Stimulated activated CD8-positive, alpha-beta memory T cell treated with anti-CD3 and anti-CD28 coated beads, Interleukin-15, amount 100 ng/mL, for 24 hours (primary cell): Measurements from ENCODE around the gene CYP1B1.
A peak's percentile ranks its signal among the peaks of the same experiment; 100 is the strongest.
"Not testable (repeated sequence)": the region's sequence is repeated elsewhere in the genome, so short reads cannot be mapped to it uniquely, and the experiment has no call there.

Experiments used
- DNase-seq: peaks from one replicate; pipeline ENCODE4 v3.0.0-alpha.2; 2020; ENCODE audit warnings: low read depth

CYP1B1 gene

DNA sequence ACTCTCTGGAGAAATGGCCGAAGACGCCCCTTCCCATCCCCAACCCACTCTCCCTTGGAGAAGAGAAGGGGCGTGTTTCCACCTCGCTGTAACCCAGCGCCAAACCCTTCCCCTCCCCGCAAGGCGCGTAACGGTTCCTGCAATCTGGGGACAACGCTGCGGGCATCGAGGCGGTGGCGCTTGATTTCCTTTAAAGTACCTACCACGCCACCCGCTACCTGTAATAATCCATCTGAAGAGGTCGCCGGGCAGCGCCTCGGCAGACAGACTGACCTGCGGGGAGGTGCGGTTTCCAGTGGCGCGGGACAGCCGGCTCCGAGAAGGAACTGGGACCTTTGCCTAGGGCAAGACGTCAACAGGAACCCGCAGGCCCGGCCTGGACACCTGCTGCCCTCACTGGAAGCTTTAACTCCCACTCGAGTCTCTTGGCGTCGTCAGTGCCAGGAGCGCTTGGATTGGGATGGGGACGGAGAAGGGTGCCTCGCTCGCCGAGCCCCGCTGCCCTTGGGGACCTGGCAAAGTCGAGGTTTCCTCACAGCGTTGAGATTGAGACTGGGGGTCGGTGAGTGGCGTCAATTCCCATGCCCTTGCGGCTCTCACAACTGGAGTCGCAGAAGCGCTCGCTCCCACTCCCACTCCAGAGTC lies at the start of gene CYP1B1:
TSS of gene CYP1B1 (minus strand) at position 645 of the 645 bp plus-strand sequence. CDS start 763 bp downstream, outside the sequence.
- DNase-seq, result no peak

GRCh38 chr2:38125007-38125406 lies 49.1 kb upstream of the CYP1B1 start:
- no peak for DNase-seq

DNA sequence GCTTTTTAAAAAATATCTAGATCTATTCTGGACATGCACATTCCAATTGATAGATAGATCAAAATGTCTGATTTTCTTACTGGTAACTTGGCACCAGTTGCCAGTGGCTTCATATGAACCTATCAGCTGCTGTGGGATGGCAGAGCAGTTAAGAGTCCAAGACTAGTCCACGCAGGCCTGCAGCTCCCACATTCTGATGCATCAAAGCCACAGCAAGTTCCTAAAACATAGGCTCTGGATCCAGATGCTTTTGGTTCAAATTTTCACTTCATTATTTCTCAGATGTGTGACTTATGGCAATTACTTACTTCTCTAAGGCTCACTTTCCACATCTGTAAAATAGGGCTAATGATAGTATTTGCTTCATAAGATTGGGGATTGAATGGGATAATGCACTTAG lies 48.0 kb upstream of the CYP1B1 start:
- DNase-seq, result no peak

GRCh38 chr2:38122344-38122743 lies 46.4 kb upstream of the CYP1B1 start:
- DNase-seq, result no peak

DNA sequence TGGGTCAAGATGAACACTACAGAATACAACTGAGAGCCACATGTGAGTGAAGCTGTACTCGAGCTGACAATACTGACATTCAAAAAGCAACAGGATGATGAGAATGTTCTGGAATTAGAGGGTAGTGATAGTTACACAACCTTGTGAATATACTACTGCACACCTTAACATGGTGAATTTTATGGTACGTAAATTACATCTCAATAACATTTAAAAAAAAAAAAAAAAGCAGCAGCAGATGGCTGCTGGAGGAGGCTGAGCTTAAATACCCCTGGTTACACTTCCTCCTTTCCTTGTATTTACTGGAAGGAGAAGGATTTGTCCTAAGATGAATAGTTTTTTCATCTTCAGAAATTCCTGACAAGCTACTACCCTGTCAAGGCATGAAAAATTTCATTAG lies 45.5 kb upstream of the CYP1B1 start:
- DNase-seq, result no peak

GRCh38 chr2:38120829-38121228 lies 44.9 kb upstream of the CYP1B1 start:
- no peak for DNase-seq

- no peak for DNase-seq
Measured at GRCh38 chr2:38120264-38120592, 44.3 kb upstream of the CYP1B1 start.

DNA sequence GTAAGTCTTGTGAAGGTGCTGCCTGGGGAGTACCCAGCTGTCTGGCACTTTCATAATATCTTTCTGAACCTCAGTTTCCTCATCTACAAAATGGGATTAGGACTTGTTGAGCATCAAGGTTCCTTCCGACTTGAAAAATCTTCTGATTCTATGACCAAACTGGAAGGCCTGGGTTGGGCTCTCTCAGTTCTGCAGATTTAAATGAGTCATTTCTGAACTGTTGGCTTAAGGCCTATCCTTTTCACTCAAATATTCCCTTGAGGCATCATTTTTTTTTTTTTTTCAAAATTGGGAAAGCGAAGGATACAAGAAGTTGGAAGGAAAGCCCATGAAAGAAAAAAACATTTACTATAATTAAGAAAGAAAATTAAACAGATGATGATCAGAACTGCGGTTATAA lies 40.8 kb upstream of the CYP1B1 start:
- no peak for DNase-seq

GRCh38 chr2:38115216-38116032 lies 39.5 kb upstream of the CYP1B1 start:
- peak; percentile 36 for DNase-seq

DNA sequence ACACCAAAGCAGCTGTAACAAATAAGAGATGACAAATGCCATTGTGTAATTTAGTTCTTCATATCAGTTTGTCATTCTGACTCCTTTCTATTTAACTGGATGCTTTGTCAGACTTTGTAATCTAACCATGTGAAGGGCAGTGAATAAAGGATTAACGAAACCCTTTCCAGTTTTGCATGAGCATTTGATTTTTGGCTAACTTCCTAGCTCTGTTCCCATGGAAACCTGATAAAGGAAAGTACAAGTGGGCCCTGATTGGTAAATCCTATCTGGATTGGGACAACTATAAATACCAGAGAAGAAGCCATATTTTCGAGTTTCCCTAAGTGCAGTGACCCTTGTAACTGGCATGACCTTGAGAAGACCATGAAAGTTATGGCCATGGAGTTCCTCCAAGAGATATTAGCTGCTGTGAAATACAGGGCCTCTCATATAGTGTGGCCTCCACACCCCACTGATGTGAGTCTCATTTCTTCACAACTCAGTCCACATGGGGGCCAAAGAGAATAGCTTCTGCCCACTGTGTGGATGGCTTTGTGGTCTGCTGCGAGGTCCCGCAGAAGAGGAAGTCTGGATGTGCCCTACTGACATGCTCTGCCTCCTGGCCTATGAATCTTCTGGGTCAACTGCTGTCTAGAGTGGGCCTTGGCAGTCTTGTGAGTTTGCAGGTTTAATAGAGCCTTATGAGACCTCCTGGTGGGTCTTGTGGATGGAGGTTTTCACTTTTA lies 38.2 kb upstream of the CYP1B1 start:
- DNase-seq, result no peak

GRCh38 chr2:38113051-38113450 lies 37.1 kb upstream of the CYP1B1 start:
- DNase-seq, result no peak

DNA sequence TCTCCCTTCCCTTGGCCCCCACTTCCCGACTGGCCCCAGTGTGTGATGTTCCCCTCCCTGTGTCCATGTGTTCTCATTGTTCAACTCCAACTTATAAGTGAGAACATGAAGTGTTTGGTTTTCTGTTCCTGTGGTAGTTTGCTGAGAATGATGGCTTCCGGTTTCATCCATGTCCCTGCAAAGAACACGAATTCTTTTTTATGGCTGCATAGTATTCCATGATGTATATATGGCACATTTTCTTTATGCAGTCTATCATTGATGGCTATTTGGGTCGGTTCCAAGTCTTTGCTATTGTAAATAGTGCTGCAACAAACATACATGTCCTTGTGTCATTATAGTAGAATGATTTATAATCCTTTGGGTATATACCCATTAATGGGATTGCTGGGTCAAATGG lies 35.4 kb upstream of the CYP1B1 start:
- not testable (repeated sequence) for DNase-seq

GRCh38 chr2:38109732-38110181 lies 33.8 kb upstream of the CYP1B1 start:
- no peak for DNase-seq

DNA sequence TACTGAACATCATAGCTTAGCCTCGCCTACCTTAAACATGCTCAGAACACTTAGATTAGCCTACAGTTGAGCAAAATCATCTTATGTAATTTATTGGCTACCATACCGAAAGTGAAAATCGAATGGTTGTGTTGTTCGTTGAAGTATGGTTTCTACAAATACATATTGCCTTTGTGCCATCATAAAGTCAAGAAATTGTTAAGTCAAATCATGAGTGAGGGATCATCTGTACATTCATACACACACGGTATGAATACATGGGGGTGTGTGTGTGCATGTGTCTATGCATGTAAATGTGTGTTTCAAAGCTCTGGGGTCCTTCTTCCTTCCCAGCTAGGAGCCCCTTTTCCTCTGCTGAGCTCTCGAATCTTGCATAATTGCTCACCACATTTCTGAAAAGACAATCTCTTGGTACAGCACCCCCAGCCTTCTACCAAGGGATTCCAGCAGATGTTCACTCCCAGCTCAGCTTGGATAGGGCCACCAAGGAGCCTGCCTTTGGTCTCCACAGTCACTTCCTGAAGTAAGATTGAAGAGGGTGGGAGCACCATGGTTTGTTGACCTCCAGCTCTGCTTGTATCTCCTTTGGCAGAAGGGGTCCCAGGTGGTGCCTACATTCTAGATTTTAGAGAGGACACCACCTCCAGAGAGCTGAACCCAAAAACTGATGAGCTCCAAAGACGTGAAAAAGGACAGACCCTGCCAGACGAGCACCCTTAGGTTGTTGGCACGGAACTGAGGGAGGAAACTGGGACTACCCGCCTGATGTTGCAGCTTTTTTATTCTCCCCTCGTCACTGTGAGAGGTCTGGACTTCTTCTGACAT lies 33.2 kb upstream of the CYP1B1 start:
- no peak for DNase-seq

DNA sequence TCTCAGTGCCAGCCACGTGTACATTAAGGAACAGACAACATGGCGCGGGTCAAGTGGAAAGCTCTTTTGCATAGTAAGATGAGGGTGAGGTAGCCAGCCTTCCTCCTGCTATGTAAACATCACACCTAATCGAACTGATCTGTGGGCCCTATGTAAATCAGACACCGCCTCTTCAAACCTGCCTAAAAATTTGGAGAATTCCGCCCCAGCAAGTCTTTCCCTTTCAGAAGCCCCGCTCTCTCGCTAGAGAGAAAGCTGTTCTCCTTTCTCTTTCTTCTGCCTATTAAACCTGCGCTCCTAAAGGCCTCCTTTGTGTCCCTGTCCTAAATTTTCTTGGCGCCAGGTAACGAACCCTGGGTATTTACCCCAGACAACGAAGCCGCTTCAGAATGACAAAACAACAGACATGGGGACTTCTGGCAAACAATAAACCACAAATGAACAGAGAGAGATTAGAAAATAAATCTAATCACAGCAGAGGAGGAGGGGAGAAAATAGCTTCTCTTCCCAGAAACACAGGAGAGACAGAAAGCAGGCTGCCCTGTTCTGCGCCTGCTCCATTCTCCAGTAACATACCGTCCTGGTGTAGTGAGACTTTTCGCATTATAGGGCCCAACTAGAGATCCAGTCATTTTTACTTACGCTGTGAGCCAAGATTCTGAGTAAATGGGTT lies 31.9 kb upstream of the CYP1B1 start:
- no peak for DNase-seq

DNA sequence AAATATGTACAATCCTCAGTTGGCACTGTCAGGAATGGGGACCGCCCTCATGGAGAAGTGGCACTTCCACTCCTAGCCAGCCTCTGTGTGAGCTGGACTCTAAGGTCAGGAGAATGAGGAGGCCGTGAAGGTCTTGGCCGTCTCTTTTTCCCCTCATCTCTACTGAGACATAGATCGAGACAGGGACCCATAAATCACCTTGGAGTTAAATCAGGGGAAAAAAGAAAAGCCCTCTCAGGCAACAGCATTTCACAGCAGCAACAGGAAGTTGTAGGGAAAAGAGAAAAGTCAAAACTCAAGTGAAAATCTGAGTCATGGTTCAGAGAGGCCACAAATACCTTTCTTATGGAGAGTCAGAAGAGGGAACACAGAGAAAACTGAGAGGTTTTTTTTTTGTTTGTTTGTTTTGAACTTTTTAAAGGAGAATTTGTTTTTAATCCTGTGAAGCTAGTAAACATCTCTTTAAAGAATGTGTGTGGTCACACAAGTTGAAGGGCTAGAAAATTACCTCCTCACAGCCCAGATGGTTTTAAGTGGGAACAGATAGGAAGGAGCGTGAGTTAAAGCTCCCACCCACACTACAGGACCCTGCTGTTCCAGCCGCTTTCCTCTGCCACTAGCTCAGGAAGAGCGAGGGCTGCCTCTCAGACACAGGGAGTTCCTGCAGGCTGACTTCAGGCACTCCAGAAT lies 30.6 kb upstream of the CYP1B1 start:
- no peak for DNase-seq

DNA sequence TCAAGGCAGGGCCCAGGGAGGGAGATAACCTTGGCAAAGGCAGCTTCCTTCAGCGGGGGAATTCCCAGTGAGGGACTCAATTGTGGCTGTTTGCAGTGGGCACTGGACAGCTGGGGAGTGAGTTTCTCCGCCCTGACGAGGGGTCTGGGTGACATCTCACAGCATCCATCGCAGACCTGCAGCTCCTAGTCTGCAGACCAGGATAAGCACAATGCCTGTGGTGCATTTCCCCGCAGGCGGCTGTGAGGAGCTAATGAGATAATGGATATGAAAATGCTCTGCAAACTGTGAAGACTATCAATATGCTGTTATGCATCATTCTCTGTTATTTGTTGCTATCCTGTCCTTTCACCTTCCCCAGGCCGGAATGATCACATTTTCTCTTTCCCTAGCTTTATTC lies 30.0 kb upstream of the CYP1B1 start:
- no peak for DNase-seq

GRCh38 chr2:38104598-38104997 lies 28.6 kb upstream of the CYP1B1 start:
- no peak for DNase-seq

GRCh38 chr2:38100328-38100727 lies 24.4 kb upstream of the CYP1B1 start:
- no peak for DNase-seq

- no peak for DNase-seq
Measured at GRCh38 chr2:38099099-38100028, 23.4 kb upstream of the CYP1B1 start.
